Activated CD4-positive, alpha-beta T cell treated with anti-CD3 and anti-CD28 coated beads, Interleukin-2, Interleukin-4, amounts not matched to agents 100 ng/mL and 50 ng/mL, durations not matched to agents 16 hours and 8 hours (primary cell): ENCODE data around the gene DECR2.
"Not testable (repeated sequence)": the region's sequence is repeated elsewhere in the genome, so short reads cannot be mapped to it uniquely, and the experiment has no call there.

ENCODE experiments used
- DNase-seq: peaks from one replicate; pipeline ENCODE4 v3.0.0-alpha.2; 2020; ENCODE audit warnings: low spot score

DECR2 gene, protein sequence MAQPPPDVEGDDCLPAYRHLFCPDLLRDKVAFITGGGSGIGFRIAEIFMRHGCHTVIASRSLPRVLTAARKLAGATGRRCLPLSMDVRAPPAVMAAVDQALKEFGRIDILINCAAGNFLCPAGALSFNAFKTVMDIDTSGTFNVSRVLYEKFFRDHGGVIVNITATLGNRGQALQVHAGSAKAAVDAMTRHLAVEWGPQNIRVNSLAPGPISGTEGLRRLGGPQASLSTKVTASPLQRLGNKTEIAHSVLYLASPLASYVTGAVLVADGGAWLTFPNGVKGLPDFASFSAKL

DNA sequence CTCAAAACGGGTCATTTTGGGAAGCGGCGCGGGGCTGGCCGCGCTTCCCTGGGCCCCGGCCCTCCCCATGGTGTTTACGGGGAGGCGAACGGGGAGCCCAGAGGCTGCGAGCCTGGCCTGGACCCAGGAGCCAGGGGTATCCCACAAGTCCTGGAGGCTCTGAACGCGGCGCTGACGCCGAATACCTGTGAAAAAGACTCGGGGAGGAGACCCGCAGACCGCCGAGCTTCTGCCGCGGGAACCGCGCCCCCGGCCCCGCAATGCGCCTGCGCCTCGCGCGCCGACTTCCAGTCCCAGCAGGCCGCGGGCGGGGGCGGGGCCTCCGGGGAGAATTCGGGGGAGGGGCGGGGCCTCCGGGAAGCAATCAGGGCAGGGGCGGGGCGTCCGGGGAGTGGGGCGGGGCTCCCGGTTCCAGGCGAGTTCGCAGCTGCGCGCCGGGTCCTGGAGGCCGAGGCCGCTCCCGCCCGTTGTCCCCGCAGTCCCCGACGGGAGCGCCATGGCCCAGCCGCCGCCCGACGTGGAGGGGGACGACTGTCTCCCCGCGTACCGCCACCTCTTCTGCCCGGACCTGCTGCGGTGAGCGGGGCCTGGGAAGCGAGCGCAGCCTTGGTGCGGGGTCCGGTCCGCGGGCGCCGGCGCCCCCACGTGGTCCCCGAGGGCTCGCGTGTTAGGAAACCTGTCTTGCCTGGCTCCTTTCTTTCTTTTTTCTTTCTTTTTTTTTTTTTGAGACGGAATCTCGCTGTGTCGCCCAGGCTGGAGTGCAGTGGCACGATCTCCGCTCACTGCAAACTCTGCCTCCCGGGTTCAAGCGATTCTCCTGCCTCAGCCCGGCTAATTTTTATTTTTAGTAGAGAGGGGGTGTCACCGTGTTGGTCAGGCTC, at the start of gene DECR2:
Gene DECR2 (plus strand): TSS at position 418 of the 881 bp plus-strand sequence. CDS start 79 bp downstream, at position 497.
- peak; percentile 97 for DNase-seq

DNA sequence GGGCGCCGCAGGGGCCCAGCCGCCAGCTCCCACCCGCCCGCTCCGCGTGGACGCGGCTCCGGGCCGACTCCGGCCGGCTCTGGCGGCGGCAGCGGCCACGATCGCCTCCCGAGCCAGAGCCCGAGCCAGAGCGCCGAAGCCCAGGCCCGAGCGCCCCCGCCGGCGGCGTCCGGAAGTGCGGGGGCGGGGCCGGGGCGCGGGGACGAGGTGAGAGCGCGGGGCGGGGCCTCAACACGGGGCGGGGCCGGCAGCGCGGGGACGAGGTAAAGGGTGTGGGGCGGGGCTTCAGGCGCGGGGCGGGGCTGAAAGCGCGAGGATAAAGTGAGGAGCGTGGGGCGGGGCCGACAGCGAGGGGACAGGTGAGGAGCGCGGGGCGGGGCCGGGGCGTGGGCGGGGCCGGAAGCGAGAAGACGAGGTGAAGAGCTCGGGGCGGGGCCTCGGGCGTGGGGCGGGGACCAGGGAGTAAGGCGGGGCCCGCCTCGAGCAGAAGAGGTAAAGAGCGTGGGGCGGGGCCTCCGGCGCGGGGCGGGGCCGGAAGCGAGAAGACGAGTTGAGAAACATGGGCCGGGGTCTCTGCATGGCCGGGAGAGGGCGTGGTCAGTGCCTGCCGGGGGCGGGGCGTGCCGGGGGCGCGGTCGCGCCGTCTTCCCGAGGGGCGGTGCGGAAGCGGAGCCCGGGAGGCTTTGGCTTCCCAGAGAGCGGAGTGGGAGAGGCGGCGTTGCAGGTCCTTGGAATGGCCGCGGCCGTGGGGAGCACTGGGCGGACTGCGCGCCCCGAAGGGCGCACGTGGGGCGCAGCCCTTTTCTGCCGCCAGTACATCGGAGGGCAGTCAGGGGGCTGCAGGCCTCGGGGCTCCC, 48.9 kb upstream of the DECR2 start, which contains the start of gene AXIN1:
Gene AXIN1 (minus strand): TSS at position 177 of the 857 bp plus-strand sequence. CDS start 5,698 bp downstream, outside the sequence.
- peak; percentile 99 for DNase-seq

DNA sequence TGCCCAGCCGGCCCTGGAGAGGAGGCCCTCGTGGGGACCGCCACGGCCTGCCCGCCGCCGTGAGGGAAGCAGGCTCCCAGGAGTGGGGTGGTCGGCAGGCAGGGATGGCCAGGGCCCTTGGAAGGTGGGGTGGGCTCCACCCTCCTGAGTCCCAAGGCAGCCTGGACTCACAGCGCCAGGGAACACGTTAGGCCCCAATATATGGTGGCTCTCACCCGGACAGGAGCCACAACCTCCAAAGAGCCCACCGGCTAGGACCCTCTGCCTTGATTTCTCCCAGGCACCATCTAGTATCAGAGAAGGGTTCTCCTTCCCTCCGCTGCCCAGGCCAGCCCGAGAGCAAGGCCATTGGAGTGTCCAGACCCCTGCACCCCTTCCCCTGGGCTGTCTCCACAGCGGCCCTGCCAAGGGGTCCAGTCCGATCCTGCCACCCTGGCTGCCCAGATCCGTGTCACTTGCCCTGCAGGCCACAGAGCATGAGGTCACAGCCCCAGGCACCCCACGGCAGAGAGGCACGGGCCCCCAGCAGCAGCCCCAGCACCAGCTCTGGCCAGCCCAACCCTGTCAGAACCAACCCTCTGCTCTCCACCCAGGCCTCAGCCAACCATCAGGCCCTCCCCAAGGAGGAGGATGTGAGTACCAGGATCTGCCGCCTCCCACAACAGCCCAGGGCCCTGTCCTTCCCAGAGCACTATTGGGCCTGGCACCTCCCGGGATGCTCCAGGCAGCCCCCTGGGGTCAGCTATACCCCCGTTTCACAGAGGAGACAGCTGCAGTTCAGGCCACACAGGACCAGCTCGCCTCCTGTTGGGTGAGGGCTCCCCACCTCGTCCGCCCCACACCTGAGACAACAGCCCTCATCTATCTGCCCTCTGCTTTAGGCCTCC, 48.0 kb upstream of the DECR2 start:
- DNase-seq, result no peak

DNA sequence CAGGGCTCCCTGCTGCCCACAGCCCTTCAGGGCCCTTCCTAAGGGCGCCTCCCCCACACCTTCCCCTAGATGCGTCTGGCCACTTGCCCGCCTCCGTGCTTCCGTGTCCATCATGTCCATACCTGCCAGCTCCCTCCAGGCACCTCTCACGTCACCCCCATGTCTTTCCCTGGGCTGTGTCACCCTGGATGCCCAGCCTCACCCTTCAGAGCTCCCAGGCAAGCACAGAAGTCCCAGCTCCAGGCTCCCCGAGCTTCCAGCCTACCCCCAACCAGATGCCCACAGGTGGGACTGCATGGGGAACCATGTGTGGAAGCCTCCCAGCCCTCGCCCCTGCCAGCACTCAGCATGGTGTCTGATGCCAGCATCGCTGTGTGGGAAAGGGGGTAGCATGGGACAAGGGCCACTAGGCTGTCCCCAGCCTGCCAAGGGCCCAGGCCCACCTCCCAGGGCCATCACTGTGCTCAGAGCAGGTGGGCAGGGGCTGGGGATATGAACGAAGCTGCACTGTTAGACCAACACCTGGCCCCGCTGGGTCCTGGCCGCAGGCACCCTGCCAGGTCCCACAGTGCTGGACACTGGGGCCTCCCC, 47.3 kb upstream of the DECR2 start:
- DNase-seq, result no peak

- DNase-seq, result no peak
Observed at GRCh38 chr16:354971-355461, 46.7 kb upstream of the DECR2 start.

DNA sequence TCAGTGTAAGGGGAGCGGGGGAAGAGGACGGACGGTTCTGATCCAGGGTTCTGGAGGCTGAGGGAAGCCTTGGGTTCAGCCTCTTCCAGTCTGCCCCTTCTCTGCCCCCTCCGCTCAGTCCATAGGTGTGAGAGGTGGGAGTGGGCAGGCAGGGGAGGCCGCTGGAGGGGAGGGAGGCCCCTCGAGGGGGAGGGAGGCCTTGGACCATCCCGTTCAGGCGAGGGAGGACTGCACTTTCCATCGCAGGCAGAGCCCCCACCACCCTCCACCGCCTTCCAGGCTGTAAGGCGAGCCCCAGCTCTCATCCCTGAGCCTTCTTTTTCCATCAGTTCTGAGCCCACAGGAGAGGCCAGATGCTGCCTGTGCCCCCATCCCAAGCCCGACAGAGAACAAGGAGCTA, 44.9 kb upstream of the DECR2 start:
- no peak for DNase-seq

GRCh38 chr16:359067-359763, 42.5 kb upstream of the DECR2 start:
- no peak for DNase-seq

GRCh38 chr16:359871-360697, 41.6 kb upstream of the DECR2 start:
- DNase-seq, result no peak

DNA sequence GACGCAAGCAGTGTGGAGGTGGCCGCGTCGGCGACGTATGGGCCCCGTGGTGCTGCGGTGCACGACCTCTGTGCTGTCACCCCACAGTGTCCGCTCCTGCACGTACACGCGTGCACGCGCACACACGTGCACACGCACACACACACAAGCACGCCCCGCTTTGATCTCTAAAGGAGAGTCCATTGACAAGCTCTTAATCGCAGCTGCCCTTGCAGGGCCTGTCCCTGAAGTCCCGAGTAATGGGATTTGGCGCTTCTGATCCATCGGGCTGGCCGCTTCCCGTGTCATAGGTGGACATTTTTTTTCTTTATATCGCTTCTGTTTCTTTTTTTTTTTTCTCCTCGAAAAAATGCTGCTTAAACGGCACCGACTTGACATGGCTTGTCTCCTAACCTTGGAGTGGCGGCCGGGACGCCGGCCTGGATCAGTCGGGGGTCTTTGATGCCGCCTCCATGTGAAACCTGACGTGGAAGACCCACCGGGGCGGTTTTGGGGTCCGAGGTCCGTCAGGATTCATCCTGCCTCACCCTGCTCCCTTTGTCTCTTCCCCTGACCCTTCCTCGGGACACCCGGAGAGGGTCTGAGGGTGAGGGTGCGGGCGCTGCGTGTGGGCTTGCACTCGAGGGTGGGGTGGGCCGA, 40.9 kb upstream of the DECR2 start:
- no peak for DNase-seq

DNA sequence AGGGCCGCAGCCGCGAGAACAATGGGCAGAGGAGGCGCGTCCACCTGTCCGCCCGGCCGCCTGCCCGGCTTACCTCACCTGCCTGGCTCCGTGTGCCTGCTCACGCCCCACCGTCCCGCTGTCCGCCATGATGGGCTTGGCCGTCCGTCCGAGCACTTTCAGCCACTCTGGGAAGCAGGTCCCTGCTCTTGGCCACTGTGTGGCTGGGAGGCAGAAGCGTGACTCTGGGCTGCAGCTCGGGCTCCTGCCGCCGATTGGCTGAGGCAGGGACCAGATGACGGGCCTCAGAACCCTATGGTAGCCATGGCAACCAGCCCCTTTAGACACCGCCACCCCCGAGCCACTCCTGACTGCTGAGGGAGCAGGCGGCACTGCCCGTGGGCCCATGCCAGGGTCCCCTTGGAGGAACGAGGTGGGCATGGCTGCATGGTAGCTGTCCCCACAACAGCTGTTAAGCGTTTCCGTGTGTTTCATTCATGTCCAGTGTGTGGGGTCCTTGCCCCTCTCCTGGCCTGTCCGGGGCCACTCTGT, 40.3 kb upstream of the DECR2 start:
- DNase-seq, result no peak

DNA sequence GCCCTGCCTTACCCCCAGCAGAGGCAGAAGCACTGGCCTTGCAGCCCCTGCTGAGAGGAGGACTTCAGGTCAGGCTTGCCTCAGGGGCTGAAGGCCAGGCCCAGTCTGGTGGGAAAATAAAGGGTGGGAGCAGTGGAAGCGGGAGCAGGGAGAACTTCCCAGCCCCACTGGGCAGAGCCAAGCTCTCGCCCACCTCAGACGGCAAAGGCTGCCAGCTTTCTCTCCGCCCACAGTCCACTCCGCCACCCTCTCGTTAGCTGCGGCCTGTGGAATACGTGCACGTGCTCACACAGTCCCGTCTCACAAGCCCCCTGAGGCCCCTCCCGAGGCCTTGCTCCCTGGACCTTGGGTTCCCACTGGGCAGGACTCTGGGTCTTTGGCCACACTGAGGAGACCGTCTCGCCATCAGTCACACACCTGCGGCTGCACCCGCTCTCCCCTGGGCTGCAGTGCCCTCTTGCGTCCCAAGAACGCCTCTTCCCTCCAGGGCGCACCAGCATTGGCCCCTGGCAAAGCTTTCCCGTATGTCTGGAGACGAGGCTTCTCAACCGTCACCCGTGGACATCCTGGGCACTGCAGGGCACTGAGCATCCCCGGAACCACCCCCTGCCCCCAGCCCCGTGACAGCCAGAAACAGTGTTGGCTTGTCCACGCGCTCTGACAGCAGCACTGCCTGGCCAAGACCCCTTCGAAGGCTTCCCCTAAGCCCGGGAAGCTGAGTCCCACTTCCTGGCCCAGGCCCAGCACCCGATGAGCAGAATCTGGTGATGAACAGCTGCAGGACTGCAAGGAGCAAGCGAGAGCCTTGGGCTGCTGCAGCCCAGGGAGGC, 39.6 kb upstream of the DECR2 start:
- peak; percentile 71 for DNase-seq

DNA sequence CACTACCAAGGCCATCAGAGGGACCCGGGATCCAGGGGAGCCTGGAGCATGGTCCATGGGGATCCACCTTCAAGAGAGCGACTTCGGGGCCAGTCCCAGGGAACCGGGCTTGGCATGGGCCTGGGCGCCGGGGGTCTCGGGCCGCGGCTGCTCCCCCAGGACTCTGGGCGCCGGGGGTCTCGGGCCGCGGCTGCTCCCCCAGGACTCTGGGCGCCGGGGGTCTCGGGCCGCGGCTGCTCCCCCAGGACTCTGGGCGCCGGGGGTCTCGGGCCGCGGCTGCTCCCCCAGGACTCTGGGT, 39.0 kb upstream of the DECR2 start:
- not testable (repeated sequence) for DNase-seq

DNA sequence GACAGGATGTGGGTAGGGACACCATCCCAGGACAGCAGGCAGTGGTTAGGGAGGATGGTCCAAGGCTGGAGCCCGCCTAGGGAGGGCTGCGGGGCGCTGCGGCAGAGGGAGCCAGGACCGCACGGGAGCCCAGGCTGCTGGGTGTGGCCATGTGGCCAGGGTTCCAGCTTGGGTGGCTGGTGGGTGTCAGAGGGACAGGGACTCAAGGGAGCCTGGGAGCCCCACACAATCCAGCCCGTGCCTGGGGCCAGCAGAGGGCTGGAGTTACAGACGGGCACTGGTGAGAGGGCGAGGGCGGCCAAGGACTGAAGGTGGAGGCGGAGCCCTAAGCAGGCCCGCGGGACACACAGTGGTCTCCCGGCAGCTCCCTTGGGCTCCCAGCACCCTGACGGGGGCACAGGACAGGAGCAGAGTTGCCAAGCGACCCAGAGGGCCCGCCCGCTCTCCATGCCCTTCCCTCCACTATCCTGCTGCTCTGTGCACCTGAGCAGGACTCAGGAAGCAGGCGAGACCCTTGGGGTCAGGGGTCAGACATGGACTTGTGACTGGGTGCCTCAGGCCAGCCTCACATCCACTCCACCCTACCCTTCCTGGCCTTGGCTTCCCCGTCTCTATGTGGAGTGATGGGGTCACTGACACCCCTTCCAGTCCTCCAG, 38.4 kb upstream of the DECR2 start:
- no peak for DNase-seq

GRCh38 chr16:363766-364490, 37.8 kb upstream of the DECR2 start:
- no peak for DNase-seq

GRCh38 chr16:364595-365491, 36.8 kb upstream of the DECR2 start:
- DNase-seq, result no peak
